Fibroblast of lung (primary cell): Measurements from ENCODE around the gene NHS.

Experiments used
- EZH2 ChIP-seq: IDR thresholded peaks from 2 replicates; pipeline ENCODE4 v1.5.1; 2012; ENCODE audit warnings: low read length, control low read depth, mild to moderate bottlenecking; ENCODE audit errors: missing control alignments
- TF ChIP-seq, protein P1 (sequence below), 2 donors: IDR thresholded peaks in 1 of 2; conservative IDR thresholded peaks in 1 of 2; 1 replicate in 1 of 2; 2 replicates in 1 of 2; pipeline ENCODE4 v1.5.1; 2011 to 2012; ENCODE audit warnings: low read length in 2 of 2, control low read depth in 1 of 2, inconsistent platforms in 1 of 2, low read depth in 1 of 2, mild to moderate bottlenecking in 1 of 2

DNA sequence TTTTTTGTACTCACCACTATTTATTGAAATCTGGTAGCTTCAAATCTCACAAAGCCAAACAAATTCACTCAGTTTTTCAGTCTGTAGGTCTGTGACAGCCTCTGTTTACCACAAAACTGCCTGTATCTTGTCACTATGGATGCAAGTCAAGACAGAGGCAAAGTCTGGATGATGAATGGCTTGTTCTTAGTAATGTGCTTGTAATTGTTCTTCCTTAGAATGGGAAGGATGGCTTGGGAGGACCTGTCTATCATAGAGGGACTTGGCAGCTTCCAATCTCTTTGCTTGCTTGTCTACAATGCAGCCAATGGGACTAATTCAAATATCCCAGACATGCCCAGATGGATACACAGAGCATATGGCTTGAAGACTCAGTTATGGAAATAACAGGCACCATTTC lies 221.1 kb downstream of the NHS start:
- TF ChIP-seq, protein P1, sequence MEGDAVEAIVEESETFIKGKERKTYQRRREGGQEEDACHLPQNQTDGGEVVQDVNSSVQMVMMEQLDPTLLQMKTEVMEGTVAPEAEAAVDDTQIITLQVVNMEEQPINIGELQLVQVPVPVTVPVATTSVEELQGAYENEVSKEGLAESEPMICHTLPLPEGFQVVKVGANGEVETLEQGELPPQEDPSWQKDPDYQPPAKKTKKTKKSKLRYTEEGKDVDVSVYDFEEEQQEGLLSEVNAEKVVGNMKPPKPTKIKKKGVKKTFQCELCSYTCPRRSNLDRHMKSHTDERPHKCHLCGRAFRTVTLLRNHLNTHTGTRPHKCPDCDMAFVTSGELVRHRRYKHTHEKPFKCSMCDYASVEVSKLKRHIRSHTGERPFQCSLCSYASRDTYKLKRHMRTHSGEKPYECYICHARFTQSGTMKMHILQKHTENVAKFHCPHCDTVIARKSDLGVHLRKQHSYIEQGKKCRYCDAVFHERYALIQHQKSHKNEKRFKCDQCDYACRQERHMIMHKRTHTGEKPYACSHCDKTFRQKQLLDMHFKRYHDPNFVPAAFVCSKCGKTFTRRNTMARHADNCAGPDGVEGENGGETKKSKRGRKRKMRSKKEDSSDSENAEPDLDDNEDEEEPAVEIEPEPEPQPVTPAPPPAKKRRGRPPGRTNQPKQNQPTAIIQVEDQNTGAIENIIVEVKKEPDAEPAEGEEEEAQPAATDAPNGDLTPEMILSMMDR (conservative IDR thresholded peaks at IDR 0.05 in 1 of 2, IDR thresholded peaks at IDR 0.05 in 1 of 2; ENCODE audit: low read depth in 1 of 2, low read length in 2 of 2): no peak
- TF ChIP-seq EZH2: no peak
